GM19324 (cell line): Measurements from ENCODE around the gene TESMIN.

ENCODE experiments used
- ATAC-seq: cut with Tn5 transposase; IDR thresholded peaks from one replicate; pipeline ENCODE4 v1.9.1; 2021; ENCODE audit warnings: mild to moderate bottlenecking, moderate library complexity; ENCODE audit not compliant: unreplicated experiment, low FRiP score

TESMIN gene

GRCh38 chr11:68763181-68763721, 11.9 kb upstream of the TESMIN start:
- ATAC-seq, result no peak

- no peak for ATAC-seq
Observed at GRCh38 chr11:68762481-68762880, 11.2 kb upstream of the TESMIN start.

GRCh38 chr11:68761801-68762200, 10.5 kb upstream of the TESMIN start:
- no peak for ATAC-seq

- no peak for ATAC-seq
Observed at GRCh38 chr11:68759991-68760390, 8.7 kb upstream of the TESMIN start.

GRCh38 chr11:68757711-68758110, 6.4 kb upstream of the TESMIN start:
- no peak for ATAC-seq

GRCh38 chr11:68756171-68756766, 4.9 kb upstream of the TESMIN start:
- ATAC-seq, result no peak

GRCh38 chr11:68753300-68753699, 2.0 kb upstream of the TESMIN start:
- no peak for ATAC-seq

- no peak for ATAC-seq
Observed at GRCh38 chr11:68751004-68751325, 355 bp downstream of the TESMIN start.

GRCh38 chr11:68750195-68751003, 921 bp downstream of the TESMIN start:
- ATAC-seq, result no peak

- ATAC-seq, result no peak
Observed at GRCh38 chr11:68749229-68750123, 1.8 kb downstream of the TESMIN start.

GRCh38 chr11:68748061-68748460, 3.3 kb downstream of the TESMIN start:
- no peak for ATAC-seq

- ATAC-seq, result no peak
Observed at GRCh38 chr11:68743539-68743938, 7.8 kb downstream of the TESMIN start.

GRCh38 chr11:68741463-68741862, 9.9 kb downstream of the TESMIN start:
- no peak for ATAC-seq

- no peak for ATAC-seq
Observed at GRCh38 chr11:68735646-68736045, 15.7 kb downstream of the TESMIN start.

GRCh38 chr11:68735125-68735524, 16.2 kb downstream of the TESMIN start:
- no peak for ATAC-seq

- no peak for ATAC-seq
Observed at GRCh38 chr11:68734111-68734510, 17.2 kb downstream of the TESMIN start.

GRCh38 chr11:68727783-68728182, 23.5 kb downstream of the TESMIN start:
- ATAC-seq, result no peak

GRCh38 chr11:68724293-68724692, 27.0 kb downstream of the TESMIN start:
- no peak for ATAC-seq

GRCh38 chr11:68722143-68722542, 29.2 kb downstream of the TESMIN start:
- no peak for ATAC-seq

- ATAC-seq, result no peak
Observed at GRCh38 chr11:68721075-68721474, 30.2 kb downstream of the TESMIN start.
